Lung microvascular endothelial cell (primary cell): Measurements from ENCODE around the gene MTERF2. TPM values are rescaled to one million over a fixed set of nuclear protein-coding genes. Genes with fewer than 3 reads are reported as not detected.

Source experiments
- DNase-seq, 2 donors: peaks; one replicate each; pipeline versions ENCODE4 v3.0.0 to v3.0.0-alpha.2; 2010; ENCODE audit warnings: low read depth in 2 of 2
- total RNA-seq: library from RNA; depleted of rRNA; stranded (reverse); fragments of >200 nt; gene quantifications from 2 replicates; pipeline ENCODE4 v1.2.1, GENCODE V29; 2014

MTERF2 gene
- total RNA-seq, 1 donor from 2014 or later: 6.7 TPM

GRCh38 chr12:106954462-106955376 lies 32.2 kb downstream of the MTERF2 start:
- peak; percentile 58 to 62 for DNase-seq

DNA sequence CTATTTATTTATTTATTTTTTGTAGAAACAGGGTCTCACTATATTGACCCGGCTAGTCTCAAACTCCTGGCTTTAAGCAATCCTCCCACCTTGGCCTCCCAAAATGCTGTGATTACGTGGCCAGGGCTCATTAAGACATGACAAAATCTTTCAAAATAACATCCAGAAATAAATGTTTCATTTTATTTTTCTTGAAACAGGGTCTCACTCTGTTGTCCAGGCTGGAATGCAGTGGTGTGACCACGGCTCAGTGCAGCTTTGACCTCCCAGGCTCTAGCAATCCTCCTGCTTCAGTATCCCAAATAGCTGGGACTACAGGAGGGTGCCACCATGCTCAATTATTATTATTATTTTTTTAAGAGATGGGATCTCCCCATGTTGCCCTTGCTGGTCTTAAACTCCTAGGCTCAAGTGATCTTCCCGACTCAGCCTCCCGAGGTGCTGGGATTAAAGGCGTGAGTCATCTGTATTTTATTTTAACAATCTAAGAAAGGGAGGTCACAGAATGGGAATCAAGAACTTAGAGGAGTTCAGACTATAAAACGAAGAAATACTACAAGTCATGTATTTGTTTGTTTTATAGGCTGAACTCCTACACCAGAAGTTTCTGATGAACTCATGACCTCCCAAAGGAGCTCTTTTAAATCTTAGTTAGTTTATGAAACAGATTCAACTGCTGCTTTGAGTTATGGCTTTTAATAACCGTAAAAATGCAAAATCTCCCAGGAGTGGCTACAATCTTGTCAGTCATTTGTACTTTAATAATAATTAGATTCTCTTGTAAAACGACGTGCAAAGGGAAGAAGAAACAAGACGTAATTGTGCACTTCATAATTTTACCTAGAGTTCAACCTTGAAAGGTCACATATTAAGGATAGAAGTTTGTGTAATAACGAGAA lies 33.3 kb downstream of the MTERF2 start:
- no peak for DNase-seq

- no peak for DNase-seq
Observed at GRCh38 chr12:106950591-106950990, 36.4 kb downstream of the MTERF2 start.

DNA sequence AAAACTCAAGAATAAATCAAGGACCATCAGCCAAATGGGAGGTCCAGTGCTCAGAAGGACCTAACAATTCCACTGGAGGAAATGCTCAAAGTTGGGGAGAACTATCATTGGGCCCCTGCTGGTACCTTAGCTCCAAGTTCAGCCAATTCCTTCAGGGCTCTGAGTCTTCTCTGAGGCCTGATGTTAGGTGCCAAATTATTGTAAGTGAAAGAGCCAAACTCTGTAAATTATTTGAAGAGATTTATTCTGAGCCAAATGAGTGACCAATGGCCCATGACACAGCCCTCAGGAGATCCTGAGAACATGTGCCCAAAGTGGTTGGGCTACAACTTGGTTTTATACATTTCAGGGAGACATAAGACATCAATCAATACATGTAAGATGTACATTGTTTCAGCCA lies 39.5 kb downstream of the MTERF2 start:
- DNase-seq: no peak

- no peak for DNase-seq
Observed at GRCh38 chr12:106945261-106945851, 41.6 kb downstream of the MTERF2 start.

GRCh38 chr12:106942775-106943174 lies 44.2 kb downstream of the MTERF2 start:
- no peak for DNase-seq

- DNase-seq: no peak
Observed at GRCh38 chr12:106941481-106942156, 45.3 kb downstream of the MTERF2 start.

DNA sequence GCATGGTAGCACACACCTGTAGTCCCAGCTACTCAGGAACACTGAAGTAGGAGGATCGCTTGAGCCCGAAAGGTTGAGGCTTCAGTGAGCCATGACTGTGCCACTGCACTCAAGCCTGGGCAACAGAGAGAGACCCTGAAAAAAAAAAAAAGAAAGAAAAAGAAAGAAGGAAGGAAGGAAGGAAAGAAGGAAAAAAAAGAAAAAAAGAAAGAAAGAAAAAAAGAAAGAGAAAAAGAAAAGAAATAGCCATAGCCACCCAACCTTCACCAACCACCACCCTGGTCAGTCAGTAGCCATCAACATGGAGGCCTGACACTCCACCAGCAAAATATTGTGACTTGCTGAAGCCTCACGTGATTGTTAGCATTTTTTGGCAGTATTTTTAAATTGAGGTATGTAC lies 52.7 kb downstream of the MTERF2 start:
- no peak for DNase-seq

Other genes with a start within 250 kb of the MTERF2 start
- 6.8 and 8.7 TPM in 2 replicates for gene RIC8B, start 212.5 kb downstream of the MTERF2 start, total RNA-seq
- gene TMEM263, start 31.2 kb downstream of the MTERF2 start, total RNA-seq: 37.3 and 37.5 TPM in 2 replicates
- gene CRY1, start 106.4 kb upstream of the MTERF2 start, total RNA-seq: 10.0 and 15.7 TPM in 2 replicates